Neural progenitor cell (in vitro differentiated cells): Measurements from ENCODE around the gene IMPG2. TPM values are rescaled to one million over a fixed set of nuclear protein-coding genes. Genes with fewer than 3 reads are reported as not detected.

Experiments
- DNase-seq: peaks from one replicate; pipeline ENCODE4 v3.0.0-alpha.2; 2016; ENCODE audit warnings: low spot score
- H2AFZ ChIP-seq: fragments of 200-600 bp; sonication (generic); replicated peaks from 2 replicates; pipeline ENCODE4 v1.6.1; 2016; ENCODE audit warnings: antibody characterized with exemption
- H3F3A ChIP-seq: fragments of 200-600 bp; sonication (generic); 2 replicates; pipeline ENCODE4 v1.6.1; 2016; ENCODE audit warnings: antibody characterized with exemption, low read depth
- H3K27ac ChIP-seq: fragments of 200-600 bp; sonication (generic); 2 replicates; pipeline ENCODE4 v1.5.1; 2016; ENCODE audit warnings: mild to moderate bottlenecking
- H3K27me3 ChIP-seq: fragments of 200-600 bp; sonication (generic); 2 replicates; pipeline ENCODE4 v1.6.1; 2016; ENCODE audit warnings: mild to moderate bottlenecking, moderate library complexity
- H3K36me3 ChIP-seq: fragments of 200-600 bp; sonication (generic); 2 replicates; pipeline ENCODE4 v1.5.1; 2016
- H3K4me1 ChIP-seq: fragments of 200-600 bp; sonication (generic); 2 replicates; pipeline ENCODE4 v1.6.1; 2016; ENCODE audit warnings: mixed run types
- H3K4me2 ChIP-seq: fragments of 200-600 bp; sonication (generic); 2 replicates; pipeline ENCODE4 v1.6.1; 2016
- H3K4me3 ChIP-seq: fragments of 200-600 bp; sonication (generic); 2 replicates; pipeline ENCODE4 v1.5.1; 2016
- H3K79me2 ChIP-seq: fragments of 200-600 bp; sonication (generic); 2 replicates; pipeline ENCODE4 v1.6.1; 2016; ENCODE audit warnings: low read depth
- H3K9ac ChIP-seq: fragments of 200-600 bp; sonication (generic); 2 replicates; pipeline ENCODE4 v1.6.1; 2016
- H3K9me3 ChIP-seq: fragments of 200-600 bp; sonication (generic); 2 replicates; pipeline ENCODE4 v1.5.1; 2016; ENCODE audit warnings: low read depth
- H4K20me1 ChIP-seq: fragments of 200-600 bp; sonication (generic); 2 replicates; pipeline ENCODE4 v1.6.1; 2016; ENCODE audit warnings: low read depth
- H3K27ac Mint-ChIP-seq: 3 replicates; pipeline ENCODE4 v1.8.0; 2021; ENCODE audit warnings: mixed read lengths
- H3K27me3 Mint-ChIP-seq: 2 replicates; pipeline ENCODE4 v1.8.0; 2022; ENCODE audit warnings: low read depth, mild to moderate bottlenecking, inconsistent platforms, moderate library complexity, mixed read lengths; ENCODE audit not compliant: insufficient read depth
- H3K36me3 Mint-ChIP-seq: 3 replicates; pipeline ENCODE4 v1.8.0; 2021; ENCODE audit warnings: mixed read lengths
- H3K4me1 Mint-ChIP-seq: 3 replicates; pipeline ENCODE4 v1.8.0; 2021; ENCODE audit warnings: mixed read lengths
- H3K4me3 Mint-ChIP-seq: 3 replicates; pipeline ENCODE4 v1.8.0; 2021; ENCODE audit warnings: mild to moderate bottlenecking, moderate library complexity, mixed read lengths
- H3K9me3 Mint-ChIP-seq: 3 replicates; pipeline ENCODE4 v1.8.0; 2020; ENCODE audit warnings: mixed read lengths
- EZH2 ChIP-seq: fragments of 200-600 bp; sonication (generic); IDR thresholded peaks from 2 replicates; pipeline ENCODE4 v1.6.1; 2017; ENCODE audit warnings: antibody characterized with exemption, mild to moderate bottlenecking, moderate library complexity
- EZH2phosphoT487 ChIP-seq: fragments of 200-600 bp; sonication (generic); IDR thresholded peaks from 2 replicates; pipeline ENCODE4 v1.6.1; 2017; ENCODE audit warnings: antibody characterized with exemption
- total RNA-seq: library from RNA; depleted of rRNA; stranded (reverse); fragments of >200 nt; gene quantifications from 2 replicates; pipeline ENCODE4 v1.2.3, GENCODE V29; 2015; ENCODE audit warnings: low replicate concordance
- TF ChIP-seq, protein P1 (sequence below): fragments of 200-600 bp; sonication (generic); IDR thresholded peaks from 2 replicates; pipeline ENCODE4 v1.5.1; 2017; ENCODE audit warnings: antibody characterized with exemption, mild to moderate bottlenecking

The IMPG2 gene
- total RNA-seq, 1 donor from 2014 or later: 0.15 TPM

DNA sequence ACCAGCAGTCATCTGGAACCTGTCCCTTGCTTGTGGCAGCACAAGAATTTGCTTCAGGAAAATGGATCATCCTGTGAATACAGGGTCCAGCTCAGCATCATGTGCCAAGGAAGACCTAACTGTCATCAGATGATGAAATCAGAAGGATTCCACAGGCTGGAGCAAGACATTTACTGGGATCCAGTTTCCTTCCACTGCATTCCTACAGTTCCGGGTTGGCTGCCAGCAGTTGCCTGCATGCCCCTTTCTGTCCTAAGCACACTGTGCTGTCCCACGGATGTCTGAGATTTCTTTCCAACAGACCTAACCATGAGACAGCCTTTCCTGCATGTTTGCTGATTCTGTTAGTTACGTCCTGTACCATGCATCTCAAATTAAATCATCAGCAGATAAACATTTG, 140.7 kb downstream of the IMPG2 start:
- no peak for DNase-seq
- H3K27ac Mint-ChIP-seq: no peak overlapping the region
- no peaks in the 10 kb centered on the region for H4K20me1 ChIP-seq

GRCh38 chr3:101177577-101177976, 142.8 kb downstream of the IMPG2 start:
- TF ChIP-seq, protein P1, sequence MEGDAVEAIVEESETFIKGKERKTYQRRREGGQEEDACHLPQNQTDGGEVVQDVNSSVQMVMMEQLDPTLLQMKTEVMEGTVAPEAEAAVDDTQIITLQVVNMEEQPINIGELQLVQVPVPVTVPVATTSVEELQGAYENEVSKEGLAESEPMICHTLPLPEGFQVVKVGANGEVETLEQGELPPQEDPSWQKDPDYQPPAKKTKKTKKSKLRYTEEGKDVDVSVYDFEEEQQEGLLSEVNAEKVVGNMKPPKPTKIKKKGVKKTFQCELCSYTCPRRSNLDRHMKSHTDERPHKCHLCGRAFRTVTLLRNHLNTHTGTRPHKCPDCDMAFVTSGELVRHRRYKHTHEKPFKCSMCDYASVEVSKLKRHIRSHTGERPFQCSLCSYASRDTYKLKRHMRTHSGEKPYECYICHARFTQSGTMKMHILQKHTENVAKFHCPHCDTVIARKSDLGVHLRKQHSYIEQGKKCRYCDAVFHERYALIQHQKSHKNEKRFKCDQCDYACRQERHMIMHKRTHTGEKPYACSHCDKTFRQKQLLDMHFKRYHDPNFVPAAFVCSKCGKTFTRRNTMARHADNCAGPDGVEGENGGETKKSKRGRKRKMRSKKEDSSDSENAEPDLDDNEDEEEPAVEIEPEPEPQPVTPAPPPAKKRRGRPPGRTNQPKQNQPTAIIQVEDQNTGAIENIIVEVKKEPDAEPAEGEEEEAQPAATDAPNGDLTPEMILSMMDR: no peak
- TF ChIP-seq EZH2 (no peak), EZH2phosphoT487 (no peak)
- H3K27ac Mint-ChIP-seq: no peak overlapping the region

More for the DNA sequence above, 140.7 kb downstream of the IMPG2 start:
- H2AFZ ChIP-seq: no peak overlapping the region
- TF ChIP-seq EZH2 (no peak), EZH2phosphoT487 (no peak)
- TF ChIP-seq, protein P1: no peak
- H3K4me1 ChIP-seq: no peaks in the 10 kb centered on the region
- H3K4me3 ChIP-seq: no peak overlapping the region
- no peaks in the 10 kb centered on the region for H3K9me3 Mint-ChIP-seq
- no peak overlapping the region for H3K27ac ChIP-seq
- no peak overlapping the region for H3K9ac ChIP-seq
- H3K4me2 ChIP-seq: no peak overlapping the region
- no peaks in the 10 kb centered on the region for H3F3A ChIP-seq
- no peak overlapping the region for H3K4me3 Mint-ChIP-seq
- no peaks in the 10 kb centered on the region for H3K9me3 ChIP-seq
- H3K27me3 Mint-ChIP-seq: peaks cover 2% of the 10 kb centered on the region
- H3K27me3 ChIP-seq: no peaks in the 10 kb centered on the region
- no peaks in the 10 kb centered on the region for H3K4me1 Mint-ChIP-seq
- H3K36me3 Mint-ChIP-seq: no peaks in the 10 kb centered on the region
- H3K36me3 ChIP-seq: no peaks in the 10 kb centered on the region
- H3K79me2 ChIP-seq: no peaks in the 10 kb centered on the region

More at GRCh38 chr3:101177577-101177976, 142.8 kb downstream of the IMPG2 start:
- H3K9ac ChIP-seq: no peak overlapping the region
- no peak for DNase-seq
- no peak overlapping the region for H3K27ac ChIP-seq
- H3K4me1 Mint-ChIP-seq: no peaks in the 10 kb centered on the region
- no peaks in the 10 kb centered on the region for H3K9me3 Mint-ChIP-seq
- H3K9me3 ChIP-seq: no peaks in the 10 kb centered on the region
- H3K27me3 Mint-ChIP-seq: peaks cover 2% of the 10 kb centered on the region
- H4K20me1 ChIP-seq: no peaks in the 10 kb centered on the region
- no peak overlapping the region for H3K4me2 ChIP-seq
- H3K36me3 ChIP-seq: no peaks in the 10 kb centered on the region
- no peak overlapping the region for H3K4me3 ChIP-seq
- no peaks in the 10 kb centered on the region for H3K36me3 Mint-ChIP-seq
- no peaks in the 10 kb centered on the region for H3K4me1 ChIP-seq
- no peak overlapping the region for H3K4me3 Mint-ChIP-seq
- no peaks in the 10 kb centered on the region for H3F3A ChIP-seq
- no peaks in the 10 kb centered on the region for H3K79me2 ChIP-seq
- H2AFZ ChIP-seq: no peak overlapping the region
- H3K27me3 ChIP-seq: no peaks in the 10 kb centered on the region

Other genes with a start within 250 kb of the IMPG2 start
- gene SENP7, start 192.6 kb upstream of the IMPG2 start, total RNA-seq: 31.4 and 48.0 TPM in 2 replicates
- gene TRMT10C, start 241.3 kb upstream of the IMPG2 start, total RNA-seq: 48.2 and 85.9 TPM in 2 replicates